K562 (cell line): ENCODE measurements around the gene SNX18. TPM values are rescaled to one million over a fixed set of nuclear protein-coding genes. Genes with fewer than 3 reads are reported as not detected.

Experiments used
- ATAC-seq: fragments of 200-7000 bp; cut with Tn5 transposase; 3 replicates; pipeline ENCODE4 v1.9.1; 2020; ENCODE audit warnings: moderate library complexity
- BruUV-seq: library from RNA; stranded (reverse); fragments of 400-500 nt; replicated peaks from 2 replicates; lab custom pipeline; 2021; lab: Mats Ljungman, UMichigan
- CTCF ChIA-PET: fragments of 300-600 bp; formaldehyde crosslinking; extraction: SDS; loops from one replicate; lab custom pipeline; 2021; ENCODE audit warnings: low intra/inter-chr PET ratio; lab: Yijun Ruan, JAX
- POLR2A ChIA-PET: fragments of 300-600, 350-650 bp; sonication (Branson Sonifier 250); formaldehyde crosslinking; extraction: SDS; loops from one replicate; lab custom pipeline; 2021; ENCODE audit warnings: antibody characterized with exemption, inconsistent platforms; lab: Yijun Ruan, JAX
- DNase-seq, 4 experiments: peaks; one replicate each; pipeline versions ENCODE4 v3.0.0 to v3.0.0-alpha.2; 2011 to 2018; ENCODE audit warnings: low spot score in 3 of 4, mixed read lengths in 3 of 4; ENCODE audit errors: extremely low read depth in 1 of 4
- FAIRE-seq: peaks from 2 replicates; lab custom pipeline; 2011; peaks lifted over from hg19 to GRCh38; lab: Jason Lieb, UNC
- H2AFZ ChIP-seq: 2 replicates; pipeline ENCODE4 v1.6.0; 2011; ENCODE audit warnings: low read depth, low read length, control low read depth, inconsistent platforms
- H3K27ac ChIP-seq: fragments of 200-600 bp; 3 replicates; pipeline ENCODE4 v1.8.0; 2011; ENCODE audit warnings: low read depth, mild to moderate bottlenecking, control low read depth, inconsistent platforms, low read length, moderate library complexity, mixed read lengths; ENCODE audit errors: extremely low read depth
- H3K27me3 ChIP-seq, 2 experiments: fragments of 300-600 bp in 1 of 2; 2 replicates in 1 of 2; 3 replicates in 1 of 2; pipeline versions ENCODE4 v1.6.0 to v1.8.0; 2011; ENCODE audit warnings: inconsistent platforms in 2 of 2, low read length in 2 of 2, mild to moderate bottlenecking in 1 of 2, mixed read lengths in 1 of 2, moderate library complexity in 1 of 2; ENCODE audit not compliant: control insufficient read depth in 2 of 2, insufficient read depth in 2 of 2
- H3K36me3 ChIP-seq: fragments of 300-600 bp; 3 replicates; pipeline ENCODE4 v1.8.0; 2011; ENCODE audit warnings: mild to moderate bottlenecking, low read length, inconsistent platforms; ENCODE audit not compliant: control insufficient read depth, insufficient read depth
- H3K4me1 ChIP-seq, 2 experiments: fragments of 200-600 bp in 1 of 2; replicated peaks in 1 of 2; 2 replicates in 1 of 2; 3 replicates in 1 of 2; pipeline versions ENCODE4 v1.5.1 to v1.8.0; 2011; ENCODE audit warnings: inconsistent platforms in 2 of 2, low read length in 2 of 2, mild to moderate bottlenecking in 1 of 2, mixed read lengths in 1 of 2, moderate library complexity in 1 of 2; ENCODE audit not compliant: control insufficient read depth in 2 of 2, insufficient read depth in 2 of 2
- H3K4me2 ChIP-seq: 2 replicates; pipeline ENCODE4 v1.6.1; 2011; ENCODE audit warnings: low read length, control low read depth, inconsistent platforms, mixed read lengths; ENCODE audit not compliant: insufficient read depth
- H3K4me3 ChIP-seq: fragments of 200-600 bp; sonication (generic), shearing (Covaris generic); 2 replicates; pipeline ENCODE4 v1.5.1; 2016; ENCODE audit warnings: control low read depth, inconsistent platforms
- H3K79me2 ChIP-seq: fragments of 200-600 bp; 3 replicates; pipeline ENCODE4 v1.8.0; 2011; ENCODE audit warnings: low read length, inconsistent platforms; ENCODE audit not compliant: control insufficient read depth, insufficient read depth
- H3K9ac ChIP-seq, 2 experiments: 2 replicates each; pipeline versions ENCODE4 v1.6.0 to v1.6.1; 2011; ENCODE audit warnings: low read depth in 2 of 2, low read length in 2 of 2, control low read depth in 1 of 2, inconsistent platforms in 1 of 2, mild to moderate bottlenecking in 1 of 2, mixed read lengths in 1 of 2; ENCODE audit not compliant: insufficient read depth in 1 of 2
- H3K9me1 ChIP-seq: one replicate; pipeline ENCODE4 v1.6.0; 2011; ENCODE audit warnings: inconsistent platforms, mild to moderate bottlenecking, low read length, moderate library complexity; ENCODE audit not compliant: control insufficient read depth, insufficient read depth
- H3K9me3 ChIP-seq: replicated peaks from 2 replicates; pipeline ENCODE4 v1.5.1; 2011; ENCODE audit warnings: low read depth, low read length, inconsistent platforms; ENCODE audit not compliant: control insufficient read depth, insufficient read depth
- H4K20me1 ChIP-seq: replicated peaks from 2 replicates; pipeline ENCODE4 v1.6.1; 2011; ENCODE audit warnings: low read length, inconsistent platforms, mixed read lengths; ENCODE audit not compliant: control insufficient read depth, insufficient read depth
- BRF1 ChIP-seq: IDR thresholded peaks from 3 replicates; pipeline ENCODE4 v1.6.1; 2011; ENCODE audit warnings: borderline replicate concordance, mild to moderate bottlenecking; ENCODE audit not compliant: insufficient read length; ENCODE audit errors: extremely low read depth
- HDAC2 ChIP-seq: fragments of 450-650 bp; IDR thresholded peaks from 2 replicates; pipeline ENCODE4 v1.6.1; 2016; ENCODE audit warnings: mild to moderate bottlenecking
- HDAC8 ChIP-seq: fragments of 450-650 bp; IDR thresholded peaks from 2 replicates; pipeline ENCODE4 v1.6.1; 2016; ENCODE audit warnings: mild to moderate bottlenecking, missing genetic modification characterization, moderate library complexity, missing compliant biosample characterization
- KLF1 ChIP-seq: fragments of 450-650 bp; IDR thresholded peaks from 2 replicates; pipeline ENCODE4 v1.6.1; 2016; ENCODE audit warnings: missing genetic modification characterization, missing compliant biosample characterization
- NCOA4 ChIP-seq: fragments of 450-650 bp; IDR thresholded peaks from 2 replicates; pipeline ENCODE4 v1.6.1; 2018; ENCODE audit warnings: mild to moderate bottlenecking; ENCODE audit not compliant: partially characterized antibody
- POLR2AphosphoS5 ChIP-seq: IDR thresholded peaks from 2 replicates; pipeline ENCODE4 v1.6.1; 2011; ENCODE audit warnings: mild to moderate bottlenecking, low read depth, low read length, moderate library complexity; ENCODE audit not compliant: control insufficient read depth, insufficient read depth
- POLR2B ChIP-seq: fragments of 450-650 bp; IDR thresholded peaks from 2 replicates; pipeline ENCODE4 v1.6.1; 2018; ENCODE audit warnings: low read depth; ENCODE audit not compliant: partially characterized antibody
- POLR2G ChIP-seq: fragments of 200-400 bp; formaldehyde crosslinking; IDR thresholded peaks from 2 replicates; pipeline ENCODE4 v1.6.1; 2017; ENCODE audit warnings: low read depth, mild to moderate bottlenecking, antibody characterized with exemption, low read length, moderate library complexity
- PRPF4 ChIP-seq: fragments of 200-400 bp; formaldehyde crosslinking; IDR thresholded peaks from one replicate; pipeline ENCODE4 v1.6.1; 2017; ENCODE audit warnings: low read length, low read depth, mild to moderate bottlenecking; ENCODE audit not compliant: insufficient read depth, poor library complexity, severe bottlenecking
- RBM25 ChIP-seq: fragments of 200-400 bp; formaldehyde crosslinking; IDR thresholded peaks from 2 replicates; pipeline ENCODE4 v1.6.1; 2018; ENCODE audit warnings: low read length, low read depth, moderate library complexity; ENCODE audit not compliant: severe bottlenecking
- ZNF384 ChIP-seq: IDR thresholded peaks from 2 replicates; pipeline ENCODE4 v1.6.1; 2012; ENCODE audit warnings: low read depth, low read length, improper control_type of control experiment
- ZNF41 ChIP-seq: fragments of 250-450 bp; sonication (Bioruptor Pico); conservative IDR thresholded peaks from 2 replicates; pipeline ENCODE4 v1.4.0; 2020; ENCODE audit warnings: mild to moderate bottlenecking
- ZNF766 ChIP-seq: fragments of 200-800 bp; sonication (Bioruptor generic); conservative IDR thresholded peaks from 2 replicates; pipeline ENCODE4 v1.6.1; 2016; ENCODE audit warnings: missing genetic modification characterization, missing compliant biosample characterization
- WGBS: fragments of 100-300 bp; shearing (Covaris generic); methylation state at CpG from one replicate; pipeline ENCODE4 v1.1.6; 2016; ENCODE audit warnings: low coverage, mixed read lengths; ENCODE audit not compliant: insufficient coverage; ENCODE audit errors: missing lambda C conversion rate; 5-methylcytosine and 5-hydroxymethylcytosine counted together
- in situ Hi-C: fragments of 300-500 bp; cut with MboI; formaldehyde crosslinking; loops from 4 replicates; pipeline ENCODE4 v1.15.0; 2018; ENCODE audit warnings: inconsistent platforms, mixed read lengths
- intact Hi-C: fragments of 100-400 bp; cut with micrococcal nuclease; formaldehyde crosslinking; loops from 2 replicates; pipeline ENCODE4 v1.14.2; 2022
- polyA plus RNA-seq, 8 experiments: library from polyadenylated mRNA; depleted of rRNA in 4 of 8; stranded (reverse) in 5 of 8; unstranded in 3 of 8; fragments of >200 nt; fragmentation: Nextera tagmentation in 2 of 8; fragmentation: Illumina TruSeq in 1 of 8; extraction: Ambion mirVana in 2 of 8; extraction: Trizol in 1 of 8; gene quantifications; 2 replicates each; pipeline versions ENCODE4 v1.2.1 to v1.2.3, GENCODE V29; 2011 to 2014; ENCODE audit warnings: inconsistent platforms in 1 of 8, missing spikeins in 1 of 8
- total RNA-seq, 7 experiments: library from RNA; depleted of rRNA in 6 of 7; stranded (reverse); fragments of >200 nt in 6 of 7; fragmentation: Illumina TruSeq in 2 of 7; extraction: Trizol in 2 of 7; gene quantifications; 2 replicates each; pipeline versions ENCODE4 v1.2.1 to v1.2.3, GENCODE V29; 2011 to 2021; ENCODE audit warnings: low replicate concordance in 1 of 7
- TF ChIP-seq, protein P1 (sequence below): fragments of 250-450 bp; sonication (Bioruptor Pico); IDR thresholded peaks from 2 replicates; pipeline ENCODE4 v1.8.0; 2022; ENCODE audit warnings: inconsistent platforms, mild to moderate bottlenecking, moderate library complexity, borderline replicate concordance
- TF ChIP-seq, protein P2 (sequence below): fragments of 250-450 bp; sonication (Bioruptor Pico); IDR thresholded peaks from 2 replicates; pipeline ENCODE4 v1.8.0; 2021; ENCODE audit warnings: borderline replicate concordance, mild to moderate bottlenecking, moderate library complexity; ENCODE audit not compliant: poor library complexity, severe bottlenecking

SNX18 gene
- total and polyA plus RNA-seq, 9 of the 15 experiments (the other 6 are each of a cell fraction or from before 2014, with no cell fraction given) = 2.3 to 8.8 (median 6.0) TPM

DNA sequence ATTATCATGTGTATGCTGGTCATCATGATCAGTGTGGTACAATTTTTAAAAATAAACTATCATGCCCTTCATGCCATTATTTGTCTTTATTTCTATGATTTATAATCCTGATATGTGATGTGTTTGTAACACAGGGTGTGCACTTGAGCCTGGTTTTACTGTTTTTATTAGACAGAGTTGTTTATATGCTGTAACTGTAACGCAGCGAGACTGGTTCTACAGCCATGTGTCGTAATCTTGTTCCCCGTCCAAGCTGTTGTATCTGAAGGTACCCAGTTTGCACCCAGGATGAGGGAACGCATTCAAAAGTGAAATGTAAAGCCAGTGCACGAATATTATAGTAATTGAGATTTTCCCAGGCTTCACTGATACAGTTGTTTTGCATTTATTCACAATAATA lies 28.2 kb downstream of the SNX18 start:
- no peak overlapping the region for H3K9ac ChIP-seq
- no peak for FAIRE-seq

DNA sequence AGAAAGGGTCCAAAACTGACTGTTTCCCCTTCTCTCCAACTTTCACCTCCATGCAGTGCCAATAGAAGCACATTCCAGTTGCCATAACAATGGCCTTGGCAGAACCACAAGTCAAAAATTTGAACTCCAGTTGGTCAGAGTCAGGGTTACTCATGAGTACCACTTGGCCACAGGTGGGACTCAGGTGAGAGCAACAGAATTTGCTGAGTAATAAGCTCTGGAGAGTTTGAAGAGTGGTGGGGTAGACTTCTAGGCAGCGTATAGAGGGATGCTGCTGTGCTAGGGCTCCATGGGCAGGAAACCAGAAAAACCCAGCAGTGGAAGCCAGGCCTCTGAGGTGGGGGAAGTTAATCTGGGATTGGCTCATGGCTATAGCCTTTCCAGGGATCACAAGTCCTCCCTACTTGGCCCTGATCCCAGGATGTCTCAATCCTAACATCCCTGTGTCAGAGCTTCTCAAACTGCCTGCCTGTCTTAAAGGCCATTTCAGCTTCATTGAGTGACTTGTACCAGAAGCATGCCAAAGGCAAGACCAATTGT lies 30.2 kb downstream of the SNX18 start:
- no peaks in the 10 kb centered on the region for H3K27me3 ChIP-seq
- no peak for DNase-seq
- POLR2A ChIA-PET = interaction anchor here (1.2 kb wide), 1 partner anchor 10 kb away, joined by 7 read pairs; no protein-coding TSS in a partner anchor
- no peaks in the 10 kb centered on the region for H3K4me1 ChIP-seq
- no peaks in the 10 kb centered on the region for H4K20me1 ChIP-seq
- WGBS = 82% methylated on average over 1 of the region's 1 CpG
- intact Hi-C loops (no loop called here), in situ Hi-C loops (no loop called here)
- H3K9me3 ChIP-seq = no peaks in the 10 kb centered on the region
- no peak for FAIRE-seq
- BruUV-seq = no TSS peak
- H3K4me2 ChIP-seq = no peak overlapping the region
- TF ChIP-seq ZNF766 (CRISPR knock-in tag) = no peak
- no peak for TF ChIP-seq POLR2G
- TF ChIP-seq PRPF4 = no peak
- TF ChIP-seq POLR2B = no peak
- no peak for TF ChIP-seq HDAC2
- no peak for TF ChIP-seq ZNF41 (CRISPR knock-in tag)
- no peak for TF ChIP-seq HDAC8 (tag)
- no peak for TF ChIP-seq RBM25
- TF ChIP-seq, protein P1, sequence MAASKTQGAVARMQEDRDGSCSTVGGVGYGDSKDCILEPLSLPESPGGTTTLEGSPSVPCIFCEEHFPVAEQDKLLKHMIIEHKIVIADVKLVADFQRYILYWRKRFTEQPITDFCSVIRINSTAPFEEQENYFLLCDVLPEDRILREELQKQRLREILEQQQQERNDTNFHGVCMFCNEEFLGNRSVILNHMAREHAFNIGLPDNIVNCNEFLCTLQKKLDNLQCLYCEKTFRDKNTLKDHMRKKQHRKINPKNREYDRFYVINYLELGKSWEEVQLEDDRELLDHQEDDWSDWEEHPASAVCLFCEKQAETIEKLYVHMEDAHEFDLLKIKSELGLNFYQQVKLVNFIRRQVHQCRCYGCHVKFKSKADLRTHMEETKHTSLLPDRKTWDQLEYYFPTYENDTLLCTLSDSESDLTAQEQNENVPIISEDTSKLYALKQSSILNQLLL (CRISPR knock-in tag) = no peak
- no peak for TF ChIP-seq NCOA4
- TF ChIP-seq, protein P2, sequence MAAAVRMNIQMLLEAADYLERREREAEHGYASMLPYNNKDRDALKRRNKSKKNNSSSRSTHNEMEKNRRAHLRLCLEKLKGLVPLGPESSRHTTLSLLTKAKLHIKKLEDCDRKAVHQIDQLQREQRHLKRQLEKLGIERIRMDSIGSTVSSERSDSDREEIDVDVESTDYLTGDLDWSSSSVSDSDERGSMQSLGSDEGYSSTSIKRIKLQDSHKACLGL (CRISPR knock-in tag) = no peak
- TF ChIP-seq ZNF384 = no peak
- TF ChIP-seq POLR2AphosphoS5 = no peak
- no peak for TF ChIP-seq KLF1 (tag)
- no peaks in the 10 kb centered on the region for H3K36me3 ChIP-seq
- ATAC-seq = no peak
- no peak overlapping the region for H2AFZ ChIP-seq
- no peak overlapping the region for H3K27ac ChIP-seq
- H3K9me1 ChIP-seq = no peaks in the 10 kb centered on the region
- no peak overlapping the region for H3K4me3 ChIP-seq
- H3K79me2 ChIP-seq = no peaks in the 10 kb centered on the region
- CTCF ChIA-PET = no interaction called here
- 0 out of 4 replicates have a peak overlapping the region, but pooled peaks of 1 of the 2 experiments have one; percentile 10 for H3K9ac ChIP-seq

More for the DNA sequence above, 28.2 kb downstream of the SNX18 start:
- no peak overlapping the region for H3K27ac ChIP-seq
- intact Hi-C loops = no loop called here
- in situ Hi-C loops = no loop called here
- DNase-seq (no peak), ATAC-seq (no peak)
- 69% methylated on average over 6 of the region's 6 CpGs for WGBS
- H3K79me2 ChIP-seq = no peaks in the 10 kb centered on the region
- no peaks in the 10 kb centered on the region for H4K20me1 ChIP-seq
- H3K4me3 ChIP-seq = no peak overlapping the region
- H3K4me2 ChIP-seq = no peak overlapping the region
- no peak for TF ChIP-seq BRF1
- CTCF ChIA-PET = no interaction called here
- H3K9me3 ChIP-seq = no peaks in the 10 kb centered on the region
- no peaks in the 10 kb centered on the region for H3K36me3 ChIP-seq
- H3K27me3 ChIP-seq = no peaks in the 10 kb centered on the region
- no peak overlapping the region for H2AFZ ChIP-seq
- BruUV-seq = no TSS peak
- POLR2A ChIA-PET = no interaction called here
- H3K9me1 ChIP-seq = no peaks in the 10 kb centered on the region
- H3K4me1 ChIP-seq = no peaks in the 10 kb centered on the region
